ENCODE data around the gene FOXE1.
A peak's percentile ranks its signal among the peaks of the same experiment; 100 is the strongest.

FOXE1 gene

DNA sequence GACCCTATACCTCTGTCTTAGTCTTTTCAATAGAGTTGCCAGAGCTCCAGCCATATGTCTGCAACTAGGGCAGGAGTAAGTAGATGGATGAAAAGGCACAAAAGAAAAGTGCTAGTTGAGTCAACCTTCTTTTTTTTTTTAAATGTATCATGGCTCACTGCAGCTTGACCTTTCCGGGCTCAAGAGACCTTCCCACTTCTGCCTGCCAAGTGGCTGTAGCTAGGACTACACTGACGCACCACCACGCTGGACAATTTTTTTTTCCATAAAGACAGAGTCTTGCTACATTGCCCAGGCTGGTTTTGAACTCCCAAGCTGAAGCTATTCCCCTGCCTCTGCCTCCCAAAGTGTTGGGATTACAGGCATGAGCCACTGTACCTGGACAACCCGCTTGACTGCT lies 27.3 kb downstream of the FOXE1 start:
- DNase-seq (ENCODE audit: low read depth in 1 of 2, low spot score in 1 of 2): no peak
- no peaks in the 10 kb centered on the region for H3K27me3 ChIP-seq (ENCODE audit: insufficient read depth, poor library complexity, severe bottlenecking)
- no peak overlapping the region for H3K4me3 ChIP-seq (replicated peaks; ENCODE audit: insufficient read depth, low read length)
- no peak overlapping the region for H3K27ac ChIP-seq (replicated peaks)
- TF ChIP-seq POLR2AphosphoS5 (IDR thresholded peaks at IDR 0.05; ENCODE audit: low read depth) (no peak), GABPA (IDR thresholded peaks at IDR 0.05; ENCODE audit: low read depth) (no peak), SPI1 (IDR thresholded peaks at IDR 0.05; ENCODE audit: borderline replicate concordance, low read depth) (no peak)
- TF ChIP-seq, protein P1, sequence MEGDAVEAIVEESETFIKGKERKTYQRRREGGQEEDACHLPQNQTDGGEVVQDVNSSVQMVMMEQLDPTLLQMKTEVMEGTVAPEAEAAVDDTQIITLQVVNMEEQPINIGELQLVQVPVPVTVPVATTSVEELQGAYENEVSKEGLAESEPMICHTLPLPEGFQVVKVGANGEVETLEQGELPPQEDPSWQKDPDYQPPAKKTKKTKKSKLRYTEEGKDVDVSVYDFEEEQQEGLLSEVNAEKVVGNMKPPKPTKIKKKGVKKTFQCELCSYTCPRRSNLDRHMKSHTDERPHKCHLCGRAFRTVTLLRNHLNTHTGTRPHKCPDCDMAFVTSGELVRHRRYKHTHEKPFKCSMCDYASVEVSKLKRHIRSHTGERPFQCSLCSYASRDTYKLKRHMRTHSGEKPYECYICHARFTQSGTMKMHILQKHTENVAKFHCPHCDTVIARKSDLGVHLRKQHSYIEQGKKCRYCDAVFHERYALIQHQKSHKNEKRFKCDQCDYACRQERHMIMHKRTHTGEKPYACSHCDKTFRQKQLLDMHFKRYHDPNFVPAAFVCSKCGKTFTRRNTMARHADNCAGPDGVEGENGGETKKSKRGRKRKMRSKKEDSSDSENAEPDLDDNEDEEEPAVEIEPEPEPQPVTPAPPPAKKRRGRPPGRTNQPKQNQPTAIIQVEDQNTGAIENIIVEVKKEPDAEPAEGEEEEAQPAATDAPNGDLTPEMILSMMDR (IDR thresholded peaks at IDR 0.05; ENCODE audit: insufficient read depth, low read length): no peak
- TF ChIP-seq, protein P2, sequence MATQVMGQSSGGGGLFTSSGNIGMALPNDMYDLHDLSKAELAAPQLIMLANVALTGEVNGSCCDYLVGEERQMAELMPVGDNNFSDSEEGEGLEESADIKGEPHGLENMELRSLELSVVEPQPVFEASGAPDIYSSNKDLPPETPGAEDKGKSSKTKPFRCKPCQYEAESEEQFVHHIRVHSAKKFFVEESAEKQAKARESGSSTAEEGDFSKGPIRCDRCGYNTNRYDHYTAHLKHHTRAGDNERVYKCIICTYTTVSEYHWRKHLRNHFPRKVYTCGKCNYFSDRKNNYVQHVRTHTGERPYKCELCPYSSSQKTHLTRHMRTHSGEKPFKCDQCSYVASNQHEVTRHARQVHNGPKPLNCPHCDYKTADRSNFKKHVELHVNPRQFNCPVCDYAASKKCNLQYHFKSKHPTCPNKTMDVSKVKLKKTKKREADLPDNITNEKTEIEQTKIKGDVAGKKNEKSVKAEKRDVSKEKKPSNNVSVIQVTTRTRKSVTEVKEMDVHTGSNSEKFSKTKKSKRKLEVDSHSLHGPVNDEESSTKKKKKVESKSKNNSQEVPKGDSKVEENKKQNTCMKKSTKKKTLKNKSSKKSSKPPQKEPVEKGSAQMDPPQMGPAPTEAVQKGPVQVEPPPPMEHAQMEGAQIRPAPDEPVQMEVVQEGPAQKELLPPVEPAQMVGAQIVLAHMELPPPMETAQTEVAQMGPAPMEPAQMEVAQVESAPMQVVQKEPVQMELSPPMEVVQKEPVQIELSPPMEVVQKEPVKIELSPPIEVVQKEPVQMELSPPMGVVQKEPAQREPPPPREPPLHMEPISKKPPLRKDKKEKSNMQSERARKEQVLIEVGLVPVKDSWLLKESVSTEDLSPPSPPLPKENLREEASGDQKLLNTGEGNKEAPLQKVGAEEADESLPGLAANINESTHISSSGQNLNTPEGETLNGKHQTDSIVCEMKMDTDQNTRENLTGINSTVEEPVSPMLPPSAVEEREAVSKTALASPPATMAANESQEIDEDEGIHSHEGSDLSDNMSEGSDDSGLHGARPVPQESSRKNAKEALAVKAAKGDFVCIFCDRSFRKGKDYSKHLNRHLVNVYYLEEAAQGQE (IDR thresholded peaks at IDR 0.05; ENCODE audit: insufficient replicate concordance, low read depth): no peak

DNA sequence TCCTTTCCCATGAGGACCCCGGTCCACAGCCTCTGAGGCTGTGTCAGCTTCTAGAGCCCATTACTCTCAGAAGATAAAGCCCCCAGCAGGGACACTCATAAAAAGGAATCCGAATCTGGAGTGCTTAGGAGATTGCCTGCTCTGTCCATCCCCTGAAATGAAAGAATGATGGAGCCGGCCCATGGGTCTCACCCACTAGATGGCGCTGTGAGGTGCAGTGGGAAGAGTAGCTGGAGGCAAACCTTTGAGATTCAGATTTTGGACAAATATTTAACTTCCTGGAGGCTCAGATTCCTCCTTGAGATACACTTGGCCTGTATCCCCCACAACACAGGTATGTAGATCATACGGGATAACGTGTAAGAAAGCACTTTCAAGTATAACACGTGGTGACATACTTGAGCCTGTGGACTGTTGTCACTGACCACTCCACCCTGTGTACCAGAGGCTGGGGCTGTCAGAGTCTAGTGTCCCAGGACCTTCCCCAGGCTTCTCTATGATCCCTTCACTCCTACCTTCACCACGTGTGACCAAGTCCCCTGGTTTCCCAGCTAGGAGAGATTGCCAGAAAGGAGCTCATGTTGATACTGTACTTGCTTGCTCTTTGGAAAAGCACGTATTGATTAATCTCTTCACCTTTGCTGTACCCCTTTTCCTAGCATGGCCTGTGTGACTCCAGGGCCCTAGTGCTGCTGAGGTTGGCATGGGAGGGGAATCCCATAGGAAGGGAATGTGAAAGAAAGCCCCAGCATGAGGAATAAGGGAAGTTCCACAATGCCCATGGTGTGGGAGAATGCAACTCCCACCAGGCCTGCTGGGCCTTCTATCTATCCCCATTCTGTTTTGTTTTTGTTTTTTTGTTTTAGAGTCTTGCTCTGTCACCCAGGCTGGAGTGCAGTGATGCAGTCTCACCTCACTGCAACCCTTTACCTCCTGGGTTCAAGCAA lies 37.2 kb downstream of the FOXE1 start:
- DNase-seq (ENCODE audit: low read depth in 1 of 2, low spot score in 1 of 2): peak in 1 of 2 experiments; percentile 58
- Histone ChIP-seq H3K27ac (replicated peaks) (no peak overlapping the region), H3K27me3 (ENCODE audit: insufficient read depth, poor library complexity, severe bottlenecking) (no peaks in the 10 kb centered on the region), H3K4me3 (replicated peaks; ENCODE audit: insufficient read depth, low read length) (no peak overlapping the region)
- TF ChIP-seq, protein P1 (IDR thresholded peaks at IDR 0.05; ENCODE audit: insufficient read depth, low read length): peak; percentile 72
- TF ChIP-seq GABPA (IDR thresholded peaks at IDR 0.05; ENCODE audit: low read depth): no peak

DNA sequence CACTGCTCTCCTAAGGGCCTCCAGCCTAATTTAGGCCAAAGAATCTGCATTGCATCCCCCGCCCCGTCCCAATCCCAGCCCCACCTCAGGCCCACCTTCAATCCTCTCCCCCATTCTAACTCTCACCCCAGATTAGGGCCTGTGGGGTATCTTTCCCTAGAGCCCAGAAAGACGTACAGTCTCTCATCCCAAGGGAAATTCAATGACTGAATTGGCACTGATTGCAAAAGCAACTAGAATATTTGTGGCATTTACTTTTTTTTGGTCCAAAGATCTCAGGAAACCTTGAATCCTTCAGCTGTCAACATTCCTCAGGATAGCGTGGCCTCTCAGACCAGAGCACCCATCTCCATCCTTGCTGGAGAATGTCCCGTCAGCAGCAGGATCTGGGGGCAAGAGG lies 38.7 kb downstream of the FOXE1 start:
- TF ChIP-seq, protein P1 (IDR thresholded peaks at IDR 0.05; ENCODE audit: insufficient read depth, low read length): no peak
- TF ChIP-seq, protein P2 (IDR thresholded peaks at IDR 0.05; ENCODE audit: insufficient replicate concordance, low read depth): no peak
- TF ChIP-seq GABPA (IDR thresholded peaks at IDR 0.05; ENCODE audit: low read depth) (no peak), POLR2AphosphoS5 (IDR thresholded peaks at IDR 0.05; ENCODE audit: low read depth) (no peak), SPI1 (IDR thresholded peaks at IDR 0.05; ENCODE audit: borderline replicate concordance, low read depth) (no peak)
- DNase-seq (ENCODE audit: low read depth in 1 of 2, low spot score in 1 of 2): no peak
- Histone ChIP-seq H3K27ac (replicated peaks) (no peak overlapping the region), H3K4me3 (replicated peaks; ENCODE audit: insufficient read depth, low read length) (no peak overlapping the region), H3K27me3 (ENCODE audit: insufficient read depth, poor library complexity, severe bottlenecking) (no peaks in the 10 kb centered on the region)
